Mesenchymal stem cell (in vitro differentiated cells and primary cell): ENCODE data around the gene PAQR8.
"Not testable (repeated sequence)": the region's sequence is repeated elsewhere in the genome, so short reads cannot be mapped to it uniquely, and the experiment has no call there.

Source experiments
- DNase-seq: peaks from one replicate; pipeline ENCODE4 v3.0.0-alpha.2; 2013
- H2AFZ ChIP-seq: one replicate; pipeline ENCODE4 v1.6.1; 2013; ENCODE audit warnings: low read depth, mild to moderate bottlenecking, control low read depth, inconsistent platforms, low read length, moderate library complexity
- H2AK5ac ChIP-seq: 2 replicates; pipeline ENCODE4 v1.6.1; 2013; ENCODE audit warnings: low read length, moderate library complexity, mild to moderate bottlenecking, inconsistent platforms; ENCODE audit not compliant: severe bottlenecking
- H2BK120ac ChIP-seq: one replicate; pipeline ENCODE4 v1.6.1; 2013; ENCODE audit warnings: low read depth, mild to moderate bottlenecking, inconsistent platforms, low read length, moderate library complexity
- H2BK12ac ChIP-seq, 2 experiments: one replicate each; pipeline ENCODE4 v1.6.1; 2013; ENCODE audit warnings: inconsistent platforms in 2 of 2, low read length in 2 of 2, mild to moderate bottlenecking in 2 of 2, moderate library complexity in 2 of 2, control low read depth in 1 of 2
- H2BK15ac ChIP-seq: one replicate; pipeline ENCODE4 v1.6.1; 2013; ENCODE audit warnings: mild to moderate bottlenecking, low read depth, inconsistent platforms; ENCODE audit not compliant: poor library complexity, severe bottlenecking
- H2BK5ac ChIP-seq: 2 replicates; pipeline ENCODE4 v1.6.1; 2013; ENCODE audit warnings: low read depth, mild to moderate bottlenecking, low read length, control low read depth, inconsistent platforms; ENCODE audit not compliant: poor library complexity, severe bottlenecking
- H3K14ac ChIP-seq, 2 experiments: one replicate each; pipeline ENCODE4 v1.6.1; 2013; ENCODE audit warnings: inconsistent platforms in 2 of 2, low read length in 2 of 2, control low read depth in 1 of 2, mild to moderate bottlenecking in 1 of 2, moderate library complexity in 1 of 2
- H3K18ac ChIP-seq, 2 experiments: one replicate each; pipeline ENCODE4 v1.6.1; 2013; ENCODE audit warnings: inconsistent platforms in 2 of 2, low read length in 2 of 2, control low read depth in 1 of 2, low read depth in 1 of 2, mild to moderate bottlenecking in 1 of 2
- H3K23ac ChIP-seq, 2 experiments: one replicate each; pipeline ENCODE4 v1.6.1; 2013; ENCODE audit warnings: inconsistent platforms in 2 of 2, low read length in 2 of 2, mild to moderate bottlenecking in 2 of 2, moderate library complexity in 2 of 2, control low read depth in 1 of 2
- H3K27ac ChIP-seq: 2 replicates; pipeline ENCODE4 v1.5.1; 2013; ENCODE audit warnings: mild to moderate bottlenecking, moderate library complexity, low read length, control low read depth, inconsistent platforms; ENCODE audit not compliant: poor library complexity, severe bottlenecking
- H3K27me3 ChIP-seq, 2 experiments: 2 replicates each; pipeline versions ENCODE4 v1.6.1 to v1.7.0; 2013; ENCODE audit warnings: low read length in 2 of 2, mild to moderate bottlenecking in 2 of 2, moderate library complexity in 2 of 2, control low read depth in 1 of 2, inconsistent platforms in 1 of 2; ENCODE audit not compliant: control insufficient read depth in 1 of 2, insufficient read depth in 1 of 2
- H3K36me3 ChIP-seq, 2 experiments: 2 replicates each; pipeline versions ENCODE4 v1.6.1 to v1.7.0; 2013; ENCODE audit warnings: low read length in 2 of 2, control low read depth in 1 of 2, inconsistent platforms in 1 of 2, low read depth in 1 of 2, mild to moderate bottlenecking in 1 of 2; ENCODE audit not compliant: insufficient read depth in 2 of 2, control insufficient read depth in 1 of 2
- H3K4ac ChIP-seq, 2 experiments: one replicate each; pipeline ENCODE4 v1.6.1; 2013; ENCODE audit warnings: inconsistent platforms in 2 of 2, low read length in 2 of 2, mild to moderate bottlenecking in 2 of 2, moderate library complexity in 2 of 2, control low read depth in 1 of 2, low read depth in 1 of 2
- H3K4me1 ChIP-seq: 2 replicates; pipeline ENCODE4 v1.6.1; 2013; ENCODE audit warnings: low read depth, low read length, control low read depth; ENCODE audit not compliant: control insufficient read depth, insufficient read depth
- H3K4me2 ChIP-seq: 2 replicates; pipeline ENCODE4 v1.6.1; 2013; ENCODE audit warnings: low read length, mild to moderate bottlenecking, inconsistent platforms; ENCODE audit not compliant: poor library complexity, severe bottlenecking
- H3K4me3 ChIP-seq, 2 experiments: 2 replicates each; pipeline versions ENCODE4 v1.5.1 to v1.7.0; 2013; ENCODE audit warnings: low read length in 2 of 2, mild to moderate bottlenecking in 2 of 2, control low read depth in 1 of 2, low read depth in 1 of 2; ENCODE audit not compliant: insufficient read depth in 1 of 2
- H3K79me1 ChIP-seq: replicated peaks from 2 replicates; pipeline ENCODE4 v1.6.1; 2013; ENCODE audit warnings: mild to moderate bottlenecking, control low read depth, low read length, inconsistent platforms; ENCODE audit not compliant: poor library complexity, severe bottlenecking
- H3K9ac ChIP-seq: 2 replicates; pipeline ENCODE4 v1.7.0; 2013; ENCODE audit warnings: mild to moderate bottlenecking, low read length, moderate library complexity
- H3K9me3 ChIP-seq: 2 replicates; pipeline ENCODE4 v1.7.0; 2013; ENCODE audit warnings: mild to moderate bottlenecking, low read length; ENCODE audit not compliant: control insufficient read depth
- H4K8ac ChIP-seq: one replicate; pipeline ENCODE4 v1.6.1; 2013; ENCODE audit warnings: inconsistent platforms, mild to moderate bottlenecking, low read length, moderate library complexity
- H4K91ac ChIP-seq: one replicate; pipeline ENCODE4 v1.6.1; 2013; ENCODE audit warnings: mild to moderate bottlenecking, low read length, inconsistent platforms
- WGBS: methylation state at CpG from one replicate; pipeline ENCODE4 v1.1.7; 2013; ENCODE audit warnings: mixed read lengths; 5-methylcytosine and 5-hydroxymethylcytosine counted together

PAQR8 gene

GRCh38 chr6:52423971-52424381 is 62.0 kb downstream of the PAQR8 start:
- no peaks in the 10 kb centered on the region for H3K27me3 ChIP-seq
- peak overlapping the region in 1 of 2 experiments; percentile 23 for H2BK12ac ChIP-seq
- peak overlapping the region; percentile 72 for H3K9ac ChIP-seq
- no peak overlapping the region for H4K8ac ChIP-seq
- H3K4me3 ChIP-seq, result no peak overlapping the region
- peak overlapping the region; percentile 42 for H2BK120ac ChIP-seq
- peaks cover 6% of the 10 kb centered on the region for H3K79me1 ChIP-seq
- H3K27ac ChIP-seq, result peak overlapping the region; percentile 93
- no peak overlapping the region for H3K23ac ChIP-seq
- H4K91ac ChIP-seq, result no peak overlapping the region
- H3K9me3 ChIP-seq, result no peaks in the 10 kb centered on the region
- H2BK15ac ChIP-seq, result no peak overlapping the region
- peaks cover 2% of the 10 kb centered on the region for H3K4me1 ChIP-seq
- peak overlapping the region in 1 of 2 experiments; percentile 50 for H3K18ac ChIP-seq
- H3K4me2 ChIP-seq, result peak overlapping the region; percentile 8
- no peak overlapping the region for H3K14ac ChIP-seq
- peak; percentile 85 for DNase-seq
- 5% methylated on average over 8 of the region's 8 CpGs for WGBS
- H2AK5ac ChIP-seq, result no peak overlapping the region
- H2BK5ac ChIP-seq, result peak overlapping the region; percentile 86
- H3K36me3 ChIP-seq, result peaks cover 0 to 8% of the 10 kb centered on the region in 2 experiments
- H3K4ac ChIP-seq, result no peak overlapping the region
- H2AFZ ChIP-seq, result no peak overlapping the region

GRCh38 chr6:52424513-52424912 is 62.6 kb downstream of the PAQR8 start:
- H2BK12ac ChIP-seq, result no peak overlapping the region
- no peak for DNase-seq
- no peak overlapping the region for H3K14ac ChIP-seq
- no peaks in the 10 kb centered on the region for H3K9me3 ChIP-seq
- no peak overlapping the region for H4K8ac ChIP-seq
- H3K27me3 ChIP-seq, result no peaks in the 10 kb centered on the region
- H2BK15ac ChIP-seq, result no peak overlapping the region
- no peaks in the 10 kb centered on the region for H3K4me1 ChIP-seq
- WGBS, result no CpG with 5 or more reads among the region's 2 CpGs
- H2AFZ ChIP-seq, result no peak overlapping the region
- H3K79me1 ChIP-seq, result peaks cover 6% of the 10 kb centered on the region
- no peak overlapping the region for H3K4ac ChIP-seq
- no peak overlapping the region for H3K4me2 ChIP-seq
- peak overlapping the region; percentile 72 for H3K9ac ChIP-seq
- H3K27ac ChIP-seq, result peak overlapping the region; percentile 93
- no peak overlapping the region for H3K18ac ChIP-seq
- H2AK5ac ChIP-seq, result no peak overlapping the region
- peaks cover 0 to 8% of the 10 kb centered on the region in 2 experiments for H3K36me3 ChIP-seq
- H2BK120ac ChIP-seq, result no peak overlapping the region
- H3K23ac ChIP-seq, result no peak overlapping the region
- no peak overlapping the region for H2BK5ac ChIP-seq
- no peak overlapping the region for H4K91ac ChIP-seq
- peak overlapping the region in 1 of 2 experiments; percentile 2 for H3K4me3 ChIP-seq

- Histone ChIP-seq H4K8ac (no peak overlapping the region), H3K36me3 (peaks cover 0 to 13% of the 10 kb centered on the region in 2 experiments), H3K4ac (no peak overlapping the region), H3K4me3 (no peak overlapping the region), H3K23ac (no peak overlapping the region), H3K18ac (no peak overlapping the region), H3K27ac (no peak overlapping the region), H3K9me3 (no peaks in the 10 kb centered on the region), H2BK12ac (no peak overlapping the region), H3K4me1 (no peaks in the 10 kb centered on the region), H2BK5ac (no peak overlapping the region), H2BK15ac (no peak overlapping the region), H3K9ac (no peak overlapping the region), H3K4me2 (no peak overlapping the region), H3K27me3 (no peaks in the 10 kb centered on the region), H4K91ac (no peak overlapping the region), H3K14ac (no peak overlapping the region), H2BK120ac (no peak overlapping the region), H2AK5ac (no peak overlapping the region), H3K79me1 (peaks cover 3% of the 10 kb centered on the region), H2AFZ (no peak overlapping the region)
- DNase-seq, result no peak
Observed at GRCh38 chr6:52426667-52427066, 64.7 kb downstream of the PAQR8 start.

GRCh38 chr6:52433294-52433693 is 71.3 kb downstream of the PAQR8 start:
- H3K14ac ChIP-seq, H3K23ac ChIP-seq, H3K4me2 ChIP-seq, H3K4me1 ChIP-seq, H3K27ac ChIP-seq, H2BK15ac ChIP-seq, H2AK5ac ChIP-seq, H3K27me3 ChIP-seq, H3K9ac ChIP-seq, H3K9me3 ChIP-seq, H4K8ac ChIP-seq, H2BK12ac ChIP-seq, H2BK120ac ChIP-seq, H2AFZ ChIP-seq, H3K4ac ChIP-seq, H3K4me3 ChIP-seq, H3K18ac ChIP-seq, H4K91ac ChIP-seq, H2BK5ac ChIP-seq, DNase-seq: not testable (repeated sequence)
- whole genome bisulfite sequencing, result 89% methylated on average over 4 of the region's 4 CpGs
- H3K36me3 ChIP-seq, result peaks cover 10 to 20% of the 10 kb centered on the region in 2 experiments
- H3K79me1 ChIP-seq, result peaks cover 18% of the 10 kb centered on the region
